ENCODE data around the gene DLGAP1.
"Not testable (repeated sequence)": the region's sequence is repeated elsewhere in the genome, so short reads cannot be mapped to it uniquely, and the experiment has no call there.

The DLGAP1 gene

DNA sequence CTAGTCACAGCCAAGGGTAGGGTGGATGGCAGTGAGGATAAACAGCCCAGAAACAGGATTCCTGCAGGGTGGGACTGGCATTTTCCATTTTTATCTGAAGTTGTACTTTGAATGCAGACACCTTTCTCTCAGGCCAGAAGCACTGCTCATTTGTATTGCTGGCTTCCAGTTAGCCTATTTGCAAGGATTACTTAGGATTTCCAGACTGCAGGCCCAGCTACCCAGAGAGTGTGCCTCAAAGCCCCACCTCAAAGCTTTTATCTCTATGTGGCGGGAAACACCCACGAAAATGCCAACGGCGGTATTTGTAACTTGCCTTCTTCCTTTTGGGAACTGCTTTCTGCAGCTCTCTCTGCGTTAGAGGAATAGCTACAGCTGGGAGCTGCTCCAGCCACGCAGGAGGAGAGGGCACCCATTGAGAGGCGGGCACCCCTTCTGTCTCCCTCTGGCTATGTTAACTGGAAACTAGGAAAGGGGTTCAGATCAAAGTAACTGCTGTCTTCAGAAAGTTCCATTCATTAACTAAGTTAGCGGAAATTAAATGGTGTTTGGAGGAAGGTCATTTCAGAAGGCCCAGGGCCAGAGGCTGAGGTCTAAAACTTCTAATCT lies 860.2 kb downstream of the DLGAP1 start:
- peak; percentile 40 to 57 for DNase-seq

DNA sequence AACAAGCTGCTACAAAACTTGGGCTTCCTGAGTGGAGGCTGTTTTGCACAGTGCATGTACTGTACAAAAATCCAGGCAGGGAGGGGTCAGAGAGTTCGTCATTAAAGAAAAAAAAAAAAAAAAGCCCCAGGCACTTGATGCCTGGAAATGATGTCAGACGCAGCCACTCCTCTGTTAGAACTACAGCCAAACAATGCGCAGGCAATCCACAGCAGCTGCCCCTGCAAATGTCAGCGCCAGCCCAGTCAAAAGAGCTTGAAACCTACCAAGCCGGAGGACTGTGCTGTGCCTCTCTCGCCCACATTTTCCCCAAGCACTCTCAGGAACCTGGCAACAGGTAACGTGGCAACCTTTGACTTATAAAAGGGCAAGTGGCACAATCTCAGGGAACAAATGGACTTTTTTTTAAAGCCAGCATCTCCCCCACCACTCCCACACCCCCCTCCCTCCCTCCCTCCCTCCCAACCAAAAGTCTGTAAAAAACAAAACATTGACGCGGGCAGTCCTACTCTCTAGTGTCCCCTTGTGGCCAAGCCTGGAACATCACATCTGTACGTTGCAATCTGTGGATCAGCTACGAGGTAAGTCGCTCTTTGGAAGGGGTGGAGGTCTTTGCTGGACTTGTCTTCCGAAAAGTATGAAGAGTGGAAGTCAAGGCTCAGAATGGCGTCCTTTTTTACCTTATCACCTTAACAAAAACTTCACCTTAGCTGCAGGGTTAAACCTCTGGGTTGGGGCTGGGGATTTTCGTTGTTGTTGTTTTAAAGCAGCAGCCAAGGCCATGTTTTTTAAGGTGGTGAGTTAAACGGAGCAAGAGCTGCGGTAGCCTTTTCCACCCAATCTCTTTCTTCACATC lies 861.0 kb downstream of the DLGAP1 start:
- DNase-seq, result peak; percentile 90 to 93

GRCh38 chr18:3593381-3593903 lies 861.7 kb downstream of the DLGAP1 start:
- DNase-seq, result no peak

- no peak for DNase-seq
Measured at GRCh38 chr18:3592864-3593263, 862.2 kb downstream of the DLGAP1 start.

DNA sequence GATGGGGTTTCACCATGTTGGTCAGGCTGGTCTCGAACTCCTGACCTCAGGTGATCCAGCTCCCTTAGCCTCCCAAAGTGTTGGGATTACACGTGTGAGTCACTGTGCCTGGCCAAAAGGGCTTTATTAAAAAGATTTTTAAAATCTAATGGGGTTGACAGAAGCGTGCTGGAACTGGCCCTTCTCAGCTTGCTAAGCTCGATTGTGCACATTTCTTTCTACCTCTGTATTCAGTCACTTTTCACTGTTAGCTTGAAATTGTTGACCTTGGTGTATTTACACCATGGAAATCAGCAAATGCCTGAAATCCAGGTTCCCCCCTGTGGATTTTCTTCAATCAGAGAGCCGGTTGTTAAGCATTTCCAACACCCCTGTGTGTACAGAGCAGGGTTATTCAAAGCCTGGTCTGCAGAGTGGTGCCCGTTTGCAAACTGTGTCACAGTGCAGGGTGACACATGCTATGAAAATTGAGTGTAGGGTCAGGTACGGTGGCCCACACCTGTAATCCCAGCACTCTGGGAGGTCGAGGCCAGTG lies 864.9 kb downstream of the DLGAP1 start:
- DNase-seq, result no peak

DNA sequence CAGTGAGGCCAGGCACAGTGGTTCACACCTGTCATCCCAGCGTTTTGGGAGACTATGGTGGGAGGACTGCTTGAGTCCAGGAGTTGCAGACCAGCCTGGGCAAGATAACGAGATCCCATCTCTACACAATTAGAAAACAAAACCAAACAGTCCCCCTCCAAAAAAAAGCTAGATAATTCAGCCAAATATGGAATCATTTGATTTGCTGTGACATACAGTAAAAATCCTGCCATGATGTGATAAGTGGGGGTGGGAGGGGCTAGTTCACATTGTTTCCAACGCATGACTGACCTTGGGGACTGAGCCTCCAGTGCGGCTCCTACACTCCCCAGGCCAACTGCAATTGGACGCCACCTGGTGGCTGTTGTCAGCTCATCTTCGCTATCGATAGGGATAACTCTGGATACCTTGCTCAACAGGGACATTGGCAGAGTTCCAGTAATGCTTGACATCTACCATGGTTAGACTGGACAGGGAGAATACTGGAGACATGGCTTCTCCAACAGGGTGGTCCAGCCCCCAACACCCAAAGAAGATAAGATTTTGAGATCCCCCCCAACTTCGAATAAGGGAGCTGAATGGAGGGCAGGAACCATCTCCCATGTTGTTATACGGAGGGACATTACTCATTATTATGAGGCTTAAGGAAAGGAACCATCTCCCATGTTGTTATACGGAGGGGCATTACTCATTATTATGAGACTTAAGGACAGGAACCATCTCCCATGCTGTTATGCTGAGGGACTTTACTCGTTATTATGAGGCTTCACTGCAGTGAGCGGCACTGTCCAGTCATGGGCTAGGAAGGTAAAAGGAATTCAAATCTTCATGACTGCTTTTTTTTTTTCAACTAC lies 869.2 kb downstream of the DLGAP1 start:
- peak; percentile 79 to 83 for DNase-seq

GRCh38 chr18:3584897-3585460 lies 870.1 kb downstream of the DLGAP1 start:
- no peak for DNase-seq

- no peak for DNase-seq
Measured at GRCh38 chr18:3584266-3584861, 870.7 kb downstream of the DLGAP1 start.

GRCh38 chr18:3583873-3584247 lies 871.2 kb downstream of the DLGAP1 start:
- no peak for DNase-seq

DNA sequence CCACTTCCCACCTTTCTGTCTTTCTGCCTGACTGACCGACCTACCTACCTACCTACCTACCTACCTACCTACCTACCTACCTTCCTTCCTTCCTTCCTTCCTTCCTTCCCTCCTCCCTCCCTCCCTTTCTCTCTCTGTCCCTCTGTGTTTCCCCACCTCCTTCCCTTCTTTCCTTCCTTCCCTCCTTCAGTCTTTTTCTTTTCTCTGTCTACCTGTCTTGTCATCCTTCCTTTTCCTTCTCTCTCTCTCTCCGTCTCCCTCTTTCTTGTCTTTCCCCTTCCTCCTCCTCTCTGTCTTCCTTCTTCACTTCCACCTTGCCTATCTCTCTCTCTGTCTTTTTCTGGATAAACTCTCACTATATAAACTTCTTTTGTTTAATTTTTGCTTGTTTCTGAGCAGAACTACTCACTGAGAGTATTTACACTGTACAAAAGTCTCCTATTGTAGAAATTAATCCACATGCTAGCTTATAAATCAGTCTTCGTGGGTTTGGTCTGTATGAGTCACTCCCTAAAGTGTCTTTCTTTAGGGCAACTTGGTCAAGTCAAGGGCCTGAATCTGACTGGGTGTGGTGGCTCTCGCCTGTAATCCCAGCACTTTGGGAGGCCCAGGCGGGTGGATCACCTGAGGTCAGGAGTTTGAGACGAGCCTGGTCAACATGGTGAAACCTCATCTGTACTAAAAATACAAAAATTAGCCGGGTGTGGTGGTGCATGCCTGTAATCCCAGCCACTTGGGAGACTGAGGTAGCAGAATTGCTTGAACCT lies 871.8 kb downstream of the DLGAP1 start:
- DNase-seq, result not testable (repeated sequence)

GRCh38 chr18:3581890-3582289 lies 873.2 kb downstream of the DLGAP1 start:
- no peak for DNase-seq

DNA sequence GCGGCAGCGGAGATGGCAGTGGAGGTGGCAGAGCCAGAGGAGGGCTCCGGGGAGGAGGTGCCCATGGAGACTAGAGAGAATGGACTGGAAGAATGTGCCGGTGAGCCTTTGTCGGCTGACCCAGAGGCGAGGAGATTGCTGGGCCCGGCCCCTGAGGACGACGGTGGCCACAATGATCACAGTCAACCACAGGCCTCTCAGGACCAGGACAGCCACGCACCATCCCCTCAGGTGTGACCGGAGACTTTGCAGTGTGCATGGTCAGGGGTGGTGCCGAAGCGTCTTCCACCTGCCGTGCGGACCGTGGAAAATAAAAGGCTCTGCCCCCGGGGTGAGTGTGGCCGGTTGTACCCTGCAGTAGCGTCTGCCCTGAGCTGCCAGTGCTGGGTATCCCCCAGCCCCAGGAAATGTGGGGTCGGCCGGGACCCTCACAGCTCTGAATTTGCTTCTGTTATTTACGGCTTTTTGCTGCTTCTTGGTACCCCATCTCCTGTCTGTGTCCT lies 874.5 kb downstream of the DLGAP1 start:
- DNase-seq, result not testable (repeated sequence)

- DNase-seq, result no peak
Measured at GRCh38 chr18:3579701-3580100, 875.4 kb downstream of the DLGAP1 start.

DNA sequence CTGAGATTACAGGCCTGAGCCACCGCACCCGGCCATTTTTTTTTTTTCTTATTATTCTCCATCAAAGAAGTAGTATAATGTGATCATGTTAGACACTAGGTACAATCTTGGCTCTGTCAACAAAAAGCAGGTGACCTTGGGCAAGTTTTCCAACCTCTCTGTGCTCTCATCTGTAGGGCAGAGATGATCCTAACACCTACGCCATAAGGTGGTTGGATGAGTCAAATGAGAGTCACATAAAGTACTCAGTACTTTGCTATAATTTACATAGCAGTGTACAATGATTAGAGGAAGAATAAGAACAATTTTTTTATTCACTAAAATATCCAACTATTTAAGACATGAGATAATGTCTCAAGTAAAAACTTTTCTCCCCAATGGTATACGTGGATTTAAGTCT lies 876.5 kb downstream of the DLGAP1 start:
- no peak for DNase-seq

GRCh38 chr18:3577281-3577855 lies 877.7 kb downstream of the DLGAP1 start:
- DNase-seq, result no peak

GRCh38 chr18:3572761-3573160 lies 882.3 kb downstream of the DLGAP1 start:
- DNase-seq, result no peak

GRCh38 chr18:3566851-3567250 lies 888.3 kb downstream of the DLGAP1 start:
- no peak for DNase-seq

GRCh38 chr18:3560755-3561154 lies 894.4 kb downstream of the DLGAP1 start:
- DNase-seq, result no peak

GRCh38 chr18:3554811-3555427 lies 900.2 kb downstream of the DLGAP1 start:
- DNase-seq, result no peak

DNA sequence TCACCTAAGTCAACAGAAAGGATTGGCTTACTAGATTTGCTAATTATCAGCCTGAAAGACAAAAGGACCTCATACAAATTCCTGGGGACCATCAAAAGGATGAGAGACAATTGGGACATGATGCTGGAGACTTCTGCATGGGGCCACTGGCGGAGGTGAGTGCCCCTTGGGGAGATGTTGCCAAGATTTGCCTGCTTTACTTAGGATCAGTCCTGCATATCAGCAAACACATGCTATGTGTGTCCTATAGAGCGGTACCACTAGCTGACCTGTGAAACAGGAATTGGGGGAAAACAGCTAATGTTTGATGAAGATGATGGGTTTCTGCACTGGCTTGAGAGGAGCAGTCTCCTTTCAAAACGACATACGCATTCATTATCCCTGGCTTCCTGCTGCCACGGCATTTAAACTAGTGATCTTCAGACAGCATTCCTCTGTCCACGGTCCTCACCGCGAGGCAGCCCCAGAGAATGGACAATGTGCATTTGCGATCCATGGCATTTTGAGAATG lies 901.0 kb downstream of the DLGAP1 start:
- no peak for DNase-seq

All from activated CD4-positive, alpha-beta T cell treated with anti-CD3 and anti-CD28 coated beads, Interleukin-2, amount 50 U/mL, for 48 hours (primary cell).